GM23248 (cell line): ENCODE measurements around the gene XRN1.

Source experiments
- EZH2 ChIP-seq: fragments of 200-600 bp; sonication (generic); IDR thresholded peaks from 2 replicates; pipeline ENCODE4 v1.6.1; 2018; ENCODE audit warnings: antibody characterized with exemption, mild to moderate bottlenecking; ENCODE audit not compliant: insufficient read depth, poor library complexity, severe bottlenecking
- EZH2phosphoT487 ChIP-seq: fragments of 200-600 bp; sonication (generic); IDR thresholded peaks from 2 replicates; pipeline ENCODE4 v1.6.1; 2018; ENCODE audit warnings: antibody characterized with exemption, moderate library complexity, mild to moderate bottlenecking, low read depth; ENCODE audit not compliant: insufficient read depth

GRCh38 chr3:142418926-142419592, 28.8 kb downstream of the XRN1 start:
- no peak for TF ChIP-seq EZH2
- TF ChIP-seq EZH2phosphoT487 = no peak
